ENCODE measurements around the gene CAST.

DNA sequence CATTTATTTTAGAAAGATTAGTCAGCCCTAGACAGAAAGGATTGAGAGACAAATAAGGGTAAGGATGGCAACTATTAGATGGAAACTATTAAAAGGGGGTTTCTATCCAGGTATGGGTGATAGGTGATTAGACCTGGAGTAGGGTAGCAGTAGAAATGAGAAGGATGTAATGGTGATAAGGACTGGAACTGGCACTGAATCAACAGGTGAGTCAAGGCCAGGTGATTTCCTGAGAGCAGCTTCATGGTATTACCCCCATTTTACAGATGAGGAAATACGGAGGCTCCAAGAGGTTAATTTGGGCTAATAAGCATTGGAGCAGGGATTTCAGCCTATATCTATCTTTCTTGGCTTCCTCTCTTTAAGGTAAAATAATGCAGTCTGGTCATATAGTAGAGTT, 55.7 kb downstream of the CAST start:
- TF ChIP-seq, protein P1, sequence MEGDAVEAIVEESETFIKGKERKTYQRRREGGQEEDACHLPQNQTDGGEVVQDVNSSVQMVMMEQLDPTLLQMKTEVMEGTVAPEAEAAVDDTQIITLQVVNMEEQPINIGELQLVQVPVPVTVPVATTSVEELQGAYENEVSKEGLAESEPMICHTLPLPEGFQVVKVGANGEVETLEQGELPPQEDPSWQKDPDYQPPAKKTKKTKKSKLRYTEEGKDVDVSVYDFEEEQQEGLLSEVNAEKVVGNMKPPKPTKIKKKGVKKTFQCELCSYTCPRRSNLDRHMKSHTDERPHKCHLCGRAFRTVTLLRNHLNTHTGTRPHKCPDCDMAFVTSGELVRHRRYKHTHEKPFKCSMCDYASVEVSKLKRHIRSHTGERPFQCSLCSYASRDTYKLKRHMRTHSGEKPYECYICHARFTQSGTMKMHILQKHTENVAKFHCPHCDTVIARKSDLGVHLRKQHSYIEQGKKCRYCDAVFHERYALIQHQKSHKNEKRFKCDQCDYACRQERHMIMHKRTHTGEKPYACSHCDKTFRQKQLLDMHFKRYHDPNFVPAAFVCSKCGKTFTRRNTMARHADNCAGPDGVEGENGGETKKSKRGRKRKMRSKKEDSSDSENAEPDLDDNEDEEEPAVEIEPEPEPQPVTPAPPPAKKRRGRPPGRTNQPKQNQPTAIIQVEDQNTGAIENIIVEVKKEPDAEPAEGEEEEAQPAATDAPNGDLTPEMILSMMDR (IDR thresholded peaks at IDR 0.05), result no peak
- no peak for TF ChIP-seq POLR2A (IDR thresholded peaks at IDR 0.05)
- TF ChIP-seq POLR2AphosphoS5 (IDR thresholded peaks at IDR 0.05), result no peak

Data from stomach (tissue), 4 donors.